H1 (cell line): ENCODE data around the gene SLC22A13. TPM values are rescaled to one million over a fixed set of nuclear protein-coding genes. Genes with fewer than 3 reads are reported as not detected.

Experiments used
- CTCF ChIA-PET: fragments of 300-600 bp; sonication (Branson Sonifier 250); formaldehyde crosslinking; loops from one replicate; lab custom pipeline; 2021; ENCODE audit not compliant: partially characterized antibody; lab: Charles Lee
- POLR2A ChIA-PET: fragments of 300-600 bp; sonication (Branson Sonifier 250); formaldehyde crosslinking; loops from one replicate; lab custom pipeline; 2021; ENCODE audit warnings: inconsistent platforms; ENCODE audit not compliant: partially characterized antibody; lab: Charles Lee
- DNase-seq, 2 experiments: peaks; one replicate each; pipeline versions ENCODE4 v3.0.0 to v3.0.0-alpha.2; 2010 to 2022; ENCODE audit warnings: low spot score in 2 of 2, low read depth in 1 of 2, mixed read lengths in 1 of 2
- FAIRE-seq: peaks from 2 replicates; lab custom pipeline; 2011; peaks lifted over from hg19 to GRCh38; lab: Jason Lieb, UNC
- H2AFZ ChIP-seq: 2 replicates; pipeline ENCODE4 v1.8.1; 2012; ENCODE audit warnings: low read length, inconsistent platforms
- H2AK5ac ChIP-seq: 2 replicates; pipeline ENCODE4 v1.6.1; 2013; ENCODE audit warnings: low read depth, low read length
- H2BK120ac ChIP-seq: replicated peaks from 2 replicates; pipeline ENCODE3; 2013; ENCODE audit warnings: low read depth, low read length, inconsistent platforms
- H2BK12ac ChIP-seq: 2 replicates; pipeline ENCODE4 v1.6.1; 2013; ENCODE audit warnings: low read depth, low read length
- H2BK15ac ChIP-seq: 2 replicates; pipeline ENCODE4 v1.6.1; 2013; ENCODE audit warnings: low read length
- H2BK20ac ChIP-seq: 2 replicates; pipeline ENCODE4 v1.6.1; 2013; ENCODE audit warnings: low read length
- H2BK5ac ChIP-seq: 2 replicates; pipeline ENCODE4 v1.6.1; 2013; ENCODE audit warnings: low read depth, low read length
- H3K14ac ChIP-seq: 2 replicates; pipeline ENCODE4 v1.6.1; 2013; ENCODE audit warnings: inconsistent platforms; ENCODE audit not compliant: insufficient read length
- H3K18ac ChIP-seq: 2 replicates; pipeline ENCODE4 v1.6.1; 2013; ENCODE audit warnings: low read length; ENCODE audit errors: extremely low read depth
- H3K23ac ChIP-seq: 2 replicates; pipeline ENCODE4 v1.6.1; 2013; ENCODE audit warnings: inconsistent platforms; ENCODE audit not compliant: insufficient read length
- H3K23me2 ChIP-seq: 2 replicates; pipeline ENCODE4 v1.6.1; 2013; ENCODE audit warnings: low read depth, low read length
- H3K27ac ChIP-seq: 2 replicates; pipeline ENCODE4 v1.6.1; 2011; ENCODE audit warnings: low read depth, low read length, inconsistent platforms
- H3K27me3 ChIP-seq, 4 experiments: replicated peaks in 1 of 4; 1 replicate in 1 of 4; 2 replicates in 3 of 4; pipeline versions ENCODE4 v1.6.1 to v1.8.1; 2011 to 2013; ENCODE audit warnings: low read length in 3 of 4, mild to moderate bottlenecking in 3 of 4, inconsistent platforms in 2 of 4, mixed read lengths in 2 of 4, moderate library complexity in 1 of 4; ENCODE audit not compliant: control insufficient read depth in 3 of 4, insufficient read depth in 3 of 4; ENCODE audit errors: extremely low read depth in 1 of 4
- H3K36me3 ChIP-seq, 4 experiments: 2 replicates each; pipeline versions ENCODE4 v1.6.1 to v1.8.1; 2011 to 2013; ENCODE audit warnings: mild to moderate bottlenecking in 4 of 4, low read length in 3 of 4, moderate library complexity in 2 of 4, control low read depth in 1 of 4, inconsistent platforms in 1 of 4; ENCODE audit not compliant: insufficient read depth in 4 of 4, control insufficient read depth in 2 of 4
- H3K4ac ChIP-seq: replicated peaks from 2 replicates; pipeline ENCODE3; 2013; ENCODE audit warnings: low read length, low read depth, mixed read lengths, inconsistent platforms; ENCODE audit not compliant: insufficient read length
- H3K4me1 ChIP-seq, 4 experiments: replicated peaks in 1 of 4; 1 replicate in 1 of 4; 2 replicates in 3 of 4; pipeline versions ENCODE4 v1.6.1 to v1.8.1; 2011 to 2013; ENCODE audit warnings: low read length in 3 of 4, inconsistent platforms in 2 of 4, mixed read lengths in 1 of 4; ENCODE audit not compliant: insufficient read depth in 4 of 4, control insufficient read depth in 3 of 4
- H3K4me2 ChIP-seq, 2 experiments: 2 replicates each; pipeline versions ENCODE4 v1.6.1 to v1.8.1; 2011 to 2013; ENCODE audit warnings: low read depth in 2 of 2, low read length in 2 of 2, control low read depth in 1 of 2, inconsistent platforms in 1 of 2, mild to moderate bottlenecking in 1 of 2; ENCODE audit not compliant: insufficient read depth in 1 of 2
- H3K4me3 ChIP-seq, 4 experiments: fragments of 200-600, 300-600 bp in 1 of 4; sonication (generic), shearing (Covaris generic), sonication (Bioruptor Twin) in 1 of 4; 2 replicates each; pipeline versions ENCODE4 v1.5.1 to v1.8.1; 2011 to 2016; ENCODE audit warnings: low read length in 4 of 4, low read depth in 3 of 4, control low read depth in 2 of 4, inconsistent platforms in 2 of 4, mild to moderate bottlenecking in 2 of 4, mixed read lengths in 1 of 4, moderate library complexity in 1 of 4; ENCODE audit not compliant: insufficient read depth in 2 of 4; ENCODE audit errors: extremely low read depth in 1 of 4
- H3K56ac ChIP-seq: replicated peaks from 2 replicates; pipeline ENCODE3; 2013; ENCODE audit warnings: low read depth, mild to moderate bottlenecking, mixed read lengths, low read length, inconsistent platforms; ENCODE audit not compliant: insufficient read length
- H3K79me1 ChIP-seq: 2 replicates; pipeline ENCODE4 v1.6.1; 2013; ENCODE audit warnings: low read depth, low read length, control low read depth
- H3K79me2 ChIP-seq, 2 experiments: 2 replicates each; pipeline versions ENCODE4 v1.6.1 to v1.8.1; 2012 to 2013; ENCODE audit warnings: low read length in 2 of 2, mild to moderate bottlenecking in 2 of 2, inconsistent platforms in 1 of 2; ENCODE audit not compliant: insufficient read depth in 2 of 2, control insufficient read depth in 1 of 2
- H3K9ac ChIP-seq, 4 experiments: replicated peaks in 1 of 4; 1 replicate in 1 of 4; 2 replicates in 3 of 4; pipeline versions ENCODE4 v1.6.1 to v1.8.1; 2011 to 2013; ENCODE audit warnings: low read depth in 3 of 4, low read length in 3 of 4, control low read depth in 2 of 4, mild to moderate bottlenecking in 2 of 4, moderate library complexity in 2 of 4, inconsistent platforms in 1 of 4; ENCODE audit errors: extremely low read depth in 1 of 4
- H3K9me3 ChIP-seq, 2 experiments: 2 replicates each; pipeline versions ENCODE4 v1.6.1 to v1.8.1; 2012 to 2013; ENCODE audit warnings: mild to moderate bottlenecking in 2 of 2, moderate library complexity in 2 of 2, control low read depth in 1 of 2, inconsistent platforms in 1 of 2, low read depth in 1 of 2, low read length in 1 of 2, mixed read lengths in 1 of 2; ENCODE audit not compliant: insufficient read depth in 2 of 2
- H4K20me1 ChIP-seq, 2 experiments: replicated peaks in 1 of 2; 2 replicates each; pipeline versions ENCODE3 to v1.8.1; 2011 to 2013; ENCODE audit warnings: inconsistent platforms in 2 of 2, low read length in 2 of 2, mild to moderate bottlenecking in 1 of 2; ENCODE audit not compliant: insufficient read depth in 2 of 2, control insufficient read depth in 1 of 2
- H4K5ac ChIP-seq: 2 replicates; pipeline ENCODE4 v1.6.1; 2013; ENCODE audit warnings: low read length, low read depth, mixed read lengths, inconsistent platforms; ENCODE audit not compliant: insufficient read length
- H4K8ac ChIP-seq: 2 replicates; pipeline ENCODE4 v1.8.0; 2013; ENCODE audit warnings: mild to moderate bottlenecking, moderate library complexity, low read length, inconsistent platforms; ENCODE audit not compliant: insufficient read depth; ENCODE audit errors: extremely low read depth
- H4K91ac ChIP-seq: replicated peaks from 2 replicates; pipeline ENCODE3; 2013; ENCODE audit warnings: low read length, mixed read lengths, inconsistent platforms; ENCODE audit not compliant: insufficient read length
- ATF2 ChIP-seq: IDR thresholded peaks from 2 replicates; pipeline ENCODE4 v1.6.1; 2012; ENCODE audit warnings: low read length, inconsistent platforms
- BACH1 ChIP-seq: IDR thresholded peaks from 2 replicates; pipeline ENCODE4 v1.6.1; 2012; ENCODE audit warnings: low read length, improper control_type of control experiment
- BCL11A ChIP-seq, 2 experiments: IDR thresholded peaks; one replicate each; pipeline ENCODE4 v1.6.1; 2011; ENCODE audit warnings: low read depth in 2 of 2, low read length in 2 of 2, mild to moderate bottlenecking in 2 of 2
- CHD2 ChIP-seq: IDR thresholded peaks from 2 replicates; pipeline ENCODE4 v1.6.1; 2012; ENCODE audit warnings: low read length, improper control_type of control experiment
- CTBP2 ChIP-seq: IDR thresholded peaks from 2 replicates; pipeline ENCODE4 v1.7.0; 2011; ENCODE audit warnings: borderline replicate concordance, mild to moderate bottlenecking, moderate library complexity, mixed read lengths, low read length; ENCODE audit not compliant: insufficient read depth, insufficient read length
- FOSL1 ChIP-seq: IDR thresholded peaks from 2 replicates; pipeline ENCODE4 v1.6.1; 2011; ENCODE audit warnings: mild to moderate bottlenecking, low read depth, low read length, moderate library complexity; ENCODE audit not compliant: insufficient read depth
- JUN ChIP-seq: IDR thresholded peaks from 2 replicates; pipeline ENCODE4 v1.6.1; 2011; ENCODE audit warnings: low read depth, mild to moderate bottlenecking, improper control_type of control experiment, low read length
- PHF8 ChIP-seq: fragments of 200-600 bp; sonication (generic); conservative IDR thresholded peaks from 2 replicates; pipeline ENCODE4 v1.7.1; 2012; ENCODE audit warnings: low read depth, mild to moderate bottlenecking, inconsistent platforms, low read length, moderate library complexity
- RXRA ChIP-seq: IDR thresholded peaks from 2 replicates; pipeline ENCODE4 v1.6.1; 2011; ENCODE audit warnings: low read depth, mild to moderate bottlenecking, low read length, moderate library complexity; ENCODE audit not compliant: insufficient read depth
- SAP30 ChIP-seq: fragments of 300-600 bp; sonication (generic); IDR thresholded peaks from 2 replicates; pipeline ENCODE4 v1.7.1; 2012; ENCODE audit warnings: low read length, moderate library complexity, mild to moderate bottlenecking, inconsistent platforms; ENCODE audit not compliant: insufficient read depth, insufficient replicate concordance
- SP2 ChIP-seq: IDR thresholded peaks from 2 replicates; pipeline ENCODE4 v1.6.1; 2012; ENCODE audit warnings: mild to moderate bottlenecking, low read length, inconsistent platforms
- TAF1 ChIP-seq: IDR thresholded peaks from 2 replicates; pipeline ENCODE4 v1.6.1; 2011; ENCODE audit warnings: mild to moderate bottlenecking, low read depth, low read length
- TBP ChIP-seq: IDR thresholded peaks from 2 replicates; pipeline ENCODE4 v1.6.1; 2011; ENCODE audit warnings: low read depth, low read length, improper control_type of control experiment
- WGBS, 2 experiments: shearing (Covaris generic) in 1 of 2; methylation state at CpG; one replicate each; pipeline versions ENCODE4 v1.1.6 to v1.1.7; 2013 to 2015; ENCODE audit warnings: low lambda C conversion rate in 2 of 2, mixed read lengths in 2 of 2, inconsistent platforms in 1 of 2, low coverage in 1 of 2, missing lambda C conversion rate in 1 of 2; ENCODE audit not compliant: insufficient replicate concordance in 2 of 2, insufficient coverage in 1 of 2, insufficient read length in 1 of 2; ENCODE audit errors: extremely low coverage in 1 of 2, missing lambda C conversion rate in 1 of 2; 5-methylcytosine and 5-hydroxymethylcytosine counted together
- polyA plus RNA-seq, 7 experiments: library from polyadenylated mRNA; depleted of rRNA in 3 of 7; stranded (reverse) in 5 of 7; unstranded in 2 of 7; fragments of >200 nt in 5 of 7; fragments of 200-250 nt in 2 of 7; gene quantifications; 1 replicate in 5 of 7; 2 replicates in 1 of 7; 4 replicates in 1 of 7; pipeline versions ENCODE4 v1.2.1 to v1.2.3, GENCODE V29; 2011 to 2013; ENCODE audit warnings: missing spikeins in 2 of 7, mixed read lengths in 2 of 7
- total RNA-seq: library from RNA; stranded (reverse); fragmentation: NEBNext Ultra II Directional; extraction: Animal tissue kit (Norgen Biotek cat#: 25700); gene quantifications from 2 replicates; pipeline ENCODE4 v1.2.1, GENCODE V29; 2021

Gene SLC22A13
- total and polyA plus RNA-seq, 2 of the 8 experiments (the other 6 are each of a cell fraction or from before 2014, with no cell fraction given), result 0.05 to 0.41 TPM

GRCh38 chr3:38278841-38279240 is 13.2 kb downstream of the SLC22A13 start:
- no peak overlapping the region for H3K4me2 ChIP-seq
- ChIA-PET CTCF (interaction anchor here (0.9 to 1.0 kb wide), 2 partner anchors 147 to 243 kb away, joined by 3 read pairs; no protein-coding TSS in a partner anchor), POLR2A (interaction anchor here (0.8 to 1.0 kb wide), 3 partner anchors 15 to 159 kb away, joined by 3 read pairs; no protein-coding TSS in a partner anchor)
- no peak for TF ChIP-seq BCL11A (IDR thresholded peaks at IDR 0.05; ENCODE audit: low read depth in 2 of 2, low read length in 2 of 2)
- TF ChIP-seq ATF2, result no peak
- TF ChIP-seq TBP, result no peak
- TF ChIP-seq RXRA, result no peak
- no peak for TF ChIP-seq SAP30
- TF ChIP-seq CTBP2, result no peak
- TF ChIP-seq BACH1, result no peak
- TF ChIP-seq SP2, result no peak
- no peak for TF ChIP-seq PHF8
- no peak for TF ChIP-seq JUN
- TF ChIP-seq CHD2, result no peak
- TF ChIP-seq FOSL1, result no peak
- TF ChIP-seq TAF1, result no peak

More at GRCh38 chr3:38278841-38279240, 13.2 kb downstream of the SLC22A13 start:
- H3K56ac ChIP-seq, result no peak overlapping the region
- no peak overlapping the region for H4K8ac ChIP-seq
- no peak overlapping the region for H4K5ac ChIP-seq
- no peak overlapping the region for H3K23ac ChIP-seq
- no peaks in the 10 kb centered on the region for H4K20me1 ChIP-seq
- H3K36me3 ChIP-seq, result no peaks in the 10 kb centered on the region
- no peak overlapping the region for H3K14ac ChIP-seq
- H2BK20ac ChIP-seq, result no peak overlapping the region
- no peaks in the 10 kb centered on the region for H3K79me1 ChIP-seq
- no peaks in the 10 kb centered on the region for H3K23me2 ChIP-seq
- no peak overlapping the region for H3K4ac ChIP-seq
- no peaks in the 10 kb centered on the region for H3K79me2 ChIP-seq
- no peaks in the 10 kb centered on the region for H3K4me1 ChIP-seq
- H3K27ac ChIP-seq, result no peak overlapping the region
- no peak overlapping the region for H2AFZ ChIP-seq
- H3K9me3 ChIP-seq, result no peaks in the 10 kb centered on the region
- WGBS, 2 experiments, result 96% methylated on average over 3 of the region's 5 CpGs; no CpG with 5 or more reads in 1 of the 2 experiments
- no peak overlapping the region for H2BK12ac ChIP-seq
- no peak overlapping the region for H3K18ac ChIP-seq
- no peak overlapping the region for H3K9ac ChIP-seq
- no peak overlapping the region for H2BK120ac ChIP-seq
- DNase-seq, result peak in 1 of 2 experiments; percentile 30
- H3K4me3 ChIP-seq, result no peak overlapping the region
- no peak overlapping the region for H2BK5ac ChIP-seq
- no peak overlapping the region for H4K91ac ChIP-seq
- FAIRE-seq, result no peak
- no peaks in the 10 kb centered on the region for H3K27me3 ChIP-seq
- no peak overlapping the region for H2AK5ac ChIP-seq
- no peak overlapping the region for H2BK15ac ChIP-seq
